Fibroblast of lung (primary cell): ENCODE data around the gene KCTD15.

Experiments
- CTCF ChIP-seq, 2 donors: IDR thresholded peaks in 1 of 2; conservative IDR thresholded peaks in 1 of 2; 1 replicate in 1 of 2; 2 replicates in 1 of 2; pipeline ENCODE4 v1.5.1; 2011 to 2012; ENCODE audit warnings: low read length in 2 of 2, control low read depth in 1 of 2, inconsistent platforms in 1 of 2, low read depth in 1 of 2, mild to moderate bottlenecking in 1 of 2
- EZH2 ChIP-seq: IDR thresholded peaks from 2 replicates; pipeline ENCODE4 v1.5.1; 2012; ENCODE audit warnings: low read length, control low read depth, mild to moderate bottlenecking; ENCODE audit errors: missing control alignments

GRCh38 chr19:33794683-33795369 is 1.8 kb upstream of the KCTD15 start:
- TF ChIP-seq CTCF (conservative IDR thresholded peaks at IDR 0.05 in 1 of 2, IDR thresholded peaks at IDR 0.05 in 1 of 2; ENCODE audit: low read depth in 1 of 2, low read length in 2 of 2) = no peak
- TF ChIP-seq EZH2 = no peak
